Activated naive CD4-positive, alpha-beta T cell (primary cell): ENCODE data around the gene CFHR2.

Experiments
- DNase-seq, 4 experiments: peaks; one replicate each; lab custom pipeline; 2025; lab: John Stamatoyannopoulos, UW

CFHR2 gene

GRCh38 chr1:197001828-197002227 lies 58.3 kb downstream of the CFHR2 start:
- DNase-seq = no peak

GRCh38 chr1:197003132-197003531 lies 59.6 kb downstream of the CFHR2 start:
- no peak for DNase-seq

GRCh38 chr1:197008861-197009260 lies 65.3 kb downstream of the CFHR2 start:
- no peak for DNase-seq
